Measurements from ENCODE around the gene SGO2. TPM values are rescaled to one million over a fixed set of nuclear protein-coding genes. Genes with fewer than 3 reads are reported as not detected.

Gene SGO2
- total RNA-seq, 4 donors from 2014 or later = 2.2 to 10.7 (median 5.6) TPM

DNA sequence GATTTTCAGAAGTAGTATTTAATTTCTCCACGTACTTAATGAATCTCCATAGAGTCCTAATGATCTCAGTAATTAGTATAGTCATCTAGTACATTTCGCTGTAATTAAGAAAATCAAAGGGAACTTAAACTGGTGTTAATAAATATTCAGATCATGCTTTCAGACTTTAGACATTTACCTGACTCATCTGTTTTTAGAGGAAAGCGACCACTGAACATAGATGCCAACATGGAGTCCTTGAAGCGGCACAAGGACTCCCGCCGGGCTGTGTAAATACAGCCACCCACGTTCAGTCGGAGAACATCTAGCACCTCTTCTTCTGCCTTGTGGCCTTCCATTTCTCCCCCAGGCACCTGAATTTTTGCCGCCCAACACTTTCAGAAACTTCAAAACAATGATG, 19.3 kb upstream of the SGO2 start:
- TF ChIP-seq POLR2A (IDR thresholded peaks at IDR 0.05) = no peak
- TF ChIP-seq, protein P1, sequence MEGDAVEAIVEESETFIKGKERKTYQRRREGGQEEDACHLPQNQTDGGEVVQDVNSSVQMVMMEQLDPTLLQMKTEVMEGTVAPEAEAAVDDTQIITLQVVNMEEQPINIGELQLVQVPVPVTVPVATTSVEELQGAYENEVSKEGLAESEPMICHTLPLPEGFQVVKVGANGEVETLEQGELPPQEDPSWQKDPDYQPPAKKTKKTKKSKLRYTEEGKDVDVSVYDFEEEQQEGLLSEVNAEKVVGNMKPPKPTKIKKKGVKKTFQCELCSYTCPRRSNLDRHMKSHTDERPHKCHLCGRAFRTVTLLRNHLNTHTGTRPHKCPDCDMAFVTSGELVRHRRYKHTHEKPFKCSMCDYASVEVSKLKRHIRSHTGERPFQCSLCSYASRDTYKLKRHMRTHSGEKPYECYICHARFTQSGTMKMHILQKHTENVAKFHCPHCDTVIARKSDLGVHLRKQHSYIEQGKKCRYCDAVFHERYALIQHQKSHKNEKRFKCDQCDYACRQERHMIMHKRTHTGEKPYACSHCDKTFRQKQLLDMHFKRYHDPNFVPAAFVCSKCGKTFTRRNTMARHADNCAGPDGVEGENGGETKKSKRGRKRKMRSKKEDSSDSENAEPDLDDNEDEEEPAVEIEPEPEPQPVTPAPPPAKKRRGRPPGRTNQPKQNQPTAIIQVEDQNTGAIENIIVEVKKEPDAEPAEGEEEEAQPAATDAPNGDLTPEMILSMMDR (IDR thresholded peaks at IDR 0.05) = no peak
- H3K27ac ChIP-seq = no peak overlapping the region
- H3K9me3 ChIP-seq = no peaks in the 10 kb centered on the region
- intact Hi-C loops (cut with DNase I) = no loop called here
- peaks cover 0 to 45% (median 0%) of the 10 kb centered on the region in 3 donors for H3K36me3 ChIP-seq
- peaks cover 0 to 22% (median 4%) of the 10 kb centered on the region in 3 donors for H3K4me1 ChIP-seq
- no peak for DNase-seq
- H3K27me3 ChIP-seq = no peaks in the 10 kb centered on the region
- H3K4me3 ChIP-seq = no peak overlapping the region
- 88 to 91% methylated on average over 8 of the region's 9 CpGs for WGBS, 2 donors

DNA sequence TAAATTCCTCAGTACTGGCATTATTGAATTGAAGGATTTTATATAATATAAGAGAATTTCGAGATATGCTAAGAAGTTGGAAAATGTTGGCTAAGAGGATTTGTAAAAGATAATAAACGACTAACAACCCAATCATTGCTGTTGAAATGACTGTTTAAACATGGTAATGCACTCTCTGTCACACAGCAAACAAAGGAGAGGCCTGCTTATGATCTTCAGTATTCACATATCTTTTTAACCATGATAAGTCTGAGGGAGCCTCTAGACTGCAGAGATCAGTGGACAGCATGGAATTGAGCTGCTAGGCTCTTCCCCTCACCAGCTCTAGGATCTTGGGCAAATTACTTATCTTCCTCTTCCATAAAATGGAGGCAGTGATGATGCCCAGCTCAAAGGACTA, 18.8 kb upstream of the SGO2 start:
- TF ChIP-seq, protein P1 (IDR thresholded peaks at IDR 0.05) = no peak
- no peak for TF ChIP-seq POLR2A (IDR thresholded peaks at IDR 0.05)
- no peak overlapping the region for H3K27ac ChIP-seq
- peaks cover 0 to 22% (median 4%) of the 10 kb centered on the region in 3 donors for H3K4me1 ChIP-seq
- H3K36me3 ChIP-seq = peaks cover 0 to 42% (median 0%) of the 10 kb centered on the region in 3 donors
- no peak for DNase-seq
- H3K9me3 ChIP-seq = no peaks in the 10 kb centered on the region
- WGBS, 2 donors = 71 to 82% methylated on average over 2 of the region's 2 CpGs
- no peaks in the 10 kb centered on the region for H3K27me3 ChIP-seq
- H3K4me3 ChIP-seq = no peak overlapping the region
- intact Hi-C loops (cut with DNase I) = no loop called here

DNA sequence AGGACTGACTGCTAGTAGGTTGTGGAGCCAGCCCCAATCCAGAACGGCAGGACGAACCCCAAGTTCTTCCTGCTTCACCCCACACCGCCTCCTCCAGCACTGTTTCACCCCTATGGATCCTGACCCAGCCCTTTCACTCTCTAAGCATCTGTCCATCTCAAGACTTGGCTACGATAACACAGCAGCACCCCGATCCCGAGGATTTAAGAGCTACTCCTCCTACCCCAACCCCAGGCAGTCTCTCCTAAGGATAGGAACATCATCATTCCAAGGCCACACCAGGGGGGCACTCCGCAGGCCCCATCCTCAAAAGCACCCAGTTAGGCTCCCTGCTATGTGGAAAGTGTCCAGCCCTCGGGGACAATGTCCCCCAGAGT, 16.8 kb upstream of the SGO2 start:
- no peak for DNase-seq
- TF ChIP-seq, protein P1 (IDR thresholded peaks at IDR 0.05) = no peak
- no peak for TF ChIP-seq POLR2A (IDR thresholded peaks at IDR 0.05)
- peak overlapping the region; percentile 75 to 94 (median 84) for H3K4me3 ChIP-seq
- H3K36me3 ChIP-seq = peaks cover 0 to 21% (median 0%) of the 10 kb centered on the region in 3 donors
- peaks cover 0 to 17% (median 0%) of the 10 kb centered on the region in 4 donors for H3K27me3 ChIP-seq
- WGBS, 2 donors = 13 to 23% methylated on average over 6 of the region's 8 CpGs
- peak overlapping the region; percentile 84 to 92 (median 88) for H3K27ac ChIP-seq
- intact Hi-C loops (cut with DNase I) = no loop called here
- H3K4me1 ChIP-seq = peaks cover 0 to 22% (median 4%) of the 10 kb centered on the region in 3 donors
- H3K9me3 ChIP-seq = no peaks in the 10 kb centered on the region

DNA sequence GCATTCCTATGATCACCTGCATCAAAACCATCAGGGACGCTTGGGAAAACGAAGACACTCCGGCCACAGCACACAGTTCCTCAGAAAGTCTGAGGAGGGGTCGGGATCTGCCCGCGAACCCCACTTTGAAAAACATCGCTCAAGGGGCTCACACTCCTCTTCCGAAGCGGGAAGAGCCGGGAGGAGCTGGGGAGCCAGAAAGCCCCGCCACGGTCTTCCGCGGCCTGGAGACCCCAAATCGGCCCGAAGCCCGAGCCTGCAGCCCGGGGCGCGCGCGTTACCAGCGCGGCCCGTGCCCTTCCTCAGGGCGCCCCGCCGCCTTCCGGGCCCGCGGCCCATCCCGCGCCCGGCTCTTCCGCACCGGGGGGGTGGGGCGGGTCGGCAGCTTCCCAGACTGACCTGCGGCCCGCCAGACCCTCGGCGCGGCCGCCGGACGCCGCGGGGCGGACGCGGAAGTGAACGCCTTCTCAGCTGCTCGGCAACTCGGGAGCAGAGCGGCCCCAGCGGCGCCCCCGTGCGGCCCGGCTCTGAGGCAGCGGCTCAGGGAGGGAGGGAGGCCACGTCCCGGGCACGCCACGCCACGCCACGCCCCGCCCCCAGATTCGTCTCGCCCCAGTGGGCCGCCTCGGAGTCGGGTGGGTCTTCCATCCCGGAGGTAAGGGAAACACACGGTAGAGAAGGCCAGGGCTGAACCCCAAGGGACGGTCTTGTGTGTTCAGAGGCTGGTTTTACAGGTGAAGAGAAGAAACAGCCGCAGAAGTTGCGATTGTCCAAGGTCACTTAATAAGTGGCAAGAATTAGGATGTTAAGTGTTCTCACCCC, 16.2 kb upstream of the SGO2 start, which contains the start of gene KCTD18:
Gene KCTD18, minus strand, starts transcription at position 457 of the 822 bp plus-strand sequence. CDS start 3,052 bp downstream, outside the sequence.
- peaks cover 0 to 15% (median 0%) of the 10 kb centered on the region in 3 donors for H3K36me3 ChIP-seq
- intact Hi-C loops (cut with DNase I) = no loop called here
- peak in 3 of 4 donors; percentile 30 to 89 (median 86) for TF ChIP-seq POLR2A (IDR thresholded peaks at IDR 0.05)
- TF ChIP-seq, protein P1 (IDR thresholded peaks at IDR 0.05) = peak; percentile 71 to 88 (median 82)
- peak within 1 kb of the TSS; percentile 84 to 92 (median 88) for H3K27ac ChIP-seq
- 0 to 1% methylated on average over 2 to 17 of the region's 78 CpGs for WGBS, 2 donors
- peaks cover 0 to 23% (median 0%) of the 10 kb centered on the region in 4 donors for H3K27me3 ChIP-seq
- no peaks in the 10 kb centered on the region for H3K9me3 ChIP-seq
- DNase-seq = peak; percentile 27
- H3K4me1 ChIP-seq = peaks cover 0 to 22% (median 4%) of the 10 kb centered on the region in 3 donors
- peak within 1 kb of the TSS; percentile 75 to 94 (median 84) for H3K4me3 ChIP-seq

DNA sequence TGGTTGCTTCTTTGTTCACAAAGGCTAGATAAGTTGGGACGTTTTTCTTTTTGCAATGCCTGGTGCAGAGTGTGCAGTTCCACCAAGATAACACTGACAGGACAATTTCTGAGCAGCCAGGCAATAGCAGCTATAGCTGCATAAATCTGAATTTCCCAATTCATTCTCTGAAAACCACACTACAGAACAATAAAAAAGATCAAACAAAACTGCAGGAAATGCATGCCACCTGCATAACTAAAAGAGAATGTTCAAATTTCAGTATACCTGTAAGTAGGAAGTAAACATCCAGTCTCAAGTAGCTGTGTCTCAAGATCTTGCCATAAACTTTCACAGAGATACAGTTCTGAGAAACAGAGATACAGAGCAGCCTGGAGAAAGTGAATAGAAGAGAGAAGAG, 10.9 kb upstream of the SGO2 start:
- H3K27ac ChIP-seq = no peak overlapping the region
- H3K9me3 ChIP-seq = peaks cover 0 to 3% (median 0%) of the 10 kb centered on the region in 3 donors
- H3K36me3 ChIP-seq = no peaks in the 10 kb centered on the region
- peaks cover 0 to 26% (median 0%) of the 10 kb centered on the region in 4 donors for H3K27me3 ChIP-seq
- no peak for TF ChIP-seq POLR2A (IDR thresholded peaks at IDR 0.05)
- TF ChIP-seq, protein P1 (IDR thresholded peaks at IDR 0.05) = no peak
- WGBS, 2 donors = 15 to 20% methylated on average over 1 of the region's 1 CpG
- intact Hi-C loops (cut with DNase I) = no loop called here
- no peak overlapping the region for H3K4me3 ChIP-seq
- no peak for DNase-seq
- peaks cover 0 to 8% (median 0%) of the 10 kb centered on the region in 3 donors for H3K4me1 ChIP-seq
